GM12874 (cell line): ENCODE data around the gene IRAK4.

Source experiments
- CTCF ChIP-seq: IDR thresholded peaks from 2 replicates; pipeline ENCODE4 v1.5.1; 2011; ENCODE audit warnings: low read depth, mild to moderate bottlenecking, control low read depth, low read length, moderate library complexity; ENCODE audit not compliant: insufficient read depth

Gene IRAK4

GRCh38 chr12:43750814-43751213, 7.9 kb upstream of the IRAK4 start:
- TF ChIP-seq CTCF, result no peak

- no peak for TF ChIP-seq CTCF
Measured at GRCh38 chr12:43754015-43754414, 4.7 kb upstream of the IRAK4 start.

DNA sequence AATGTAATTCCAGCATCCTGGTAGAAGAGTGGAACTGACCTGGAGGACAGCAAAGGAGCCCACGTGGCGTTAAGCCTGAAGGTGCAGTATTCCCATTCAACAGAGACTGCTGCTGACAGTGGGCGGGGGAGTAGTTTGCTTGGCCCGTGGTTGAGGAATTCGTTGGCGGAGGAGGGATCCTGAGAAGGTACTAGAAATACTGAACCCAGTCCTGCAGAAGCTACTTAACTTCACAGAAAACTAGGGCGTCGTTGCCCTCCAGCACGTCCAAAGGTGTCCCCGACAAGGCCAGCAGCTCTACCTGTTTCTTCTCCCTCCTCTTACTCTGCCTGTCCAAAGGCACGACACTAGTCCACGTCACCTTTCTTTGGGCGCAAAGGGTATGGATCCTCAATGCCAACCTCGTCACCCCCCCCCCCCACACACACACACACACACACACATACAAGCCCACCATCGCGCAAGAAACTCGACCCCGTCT, 464 bp upstream of the IRAK4 start:
- no peak for TF ChIP-seq CTCF

DNA sequence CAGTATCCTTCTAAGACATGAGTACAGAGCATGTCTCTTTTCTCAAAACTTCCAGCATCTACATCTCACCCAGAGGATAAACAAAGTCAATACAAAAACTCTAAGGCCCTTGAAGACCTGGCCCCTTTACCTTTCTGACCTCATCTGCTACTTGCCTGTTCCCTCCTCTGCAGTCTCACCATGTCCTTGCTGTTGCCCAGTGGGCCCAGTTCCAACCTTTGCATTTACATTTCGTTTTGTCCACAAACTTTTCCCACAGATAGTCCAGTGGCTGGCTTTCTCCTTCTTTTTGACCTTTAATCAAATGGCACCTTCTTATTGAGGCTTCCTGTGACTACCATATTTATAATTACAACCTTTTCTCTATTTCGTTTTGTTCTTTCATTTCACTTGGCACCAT, 1.6 kb downstream of the IRAK4 start:
- no peak for TF ChIP-seq CTCF

DNA sequence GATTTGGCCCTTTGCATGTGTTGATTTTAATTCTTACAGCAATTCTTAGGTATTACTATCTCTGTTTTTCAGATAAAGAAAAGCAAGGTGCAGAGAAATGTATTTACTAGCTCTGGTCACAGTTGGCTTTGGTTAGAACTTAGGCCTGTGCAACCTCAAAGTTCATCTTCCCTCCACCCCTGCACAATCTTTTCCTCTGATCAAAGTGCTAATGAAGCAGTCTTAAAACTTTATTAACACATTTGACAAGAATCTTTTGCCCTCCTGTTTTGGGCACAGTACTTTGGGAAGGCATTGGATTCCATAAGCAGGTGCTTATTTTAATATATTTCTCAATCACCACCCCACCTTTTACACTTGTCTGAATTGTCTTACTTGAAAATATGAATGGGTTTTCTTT, 2.7 kb downstream of the IRAK4 start:
- no peak for TF ChIP-seq CTCF

DNA sequence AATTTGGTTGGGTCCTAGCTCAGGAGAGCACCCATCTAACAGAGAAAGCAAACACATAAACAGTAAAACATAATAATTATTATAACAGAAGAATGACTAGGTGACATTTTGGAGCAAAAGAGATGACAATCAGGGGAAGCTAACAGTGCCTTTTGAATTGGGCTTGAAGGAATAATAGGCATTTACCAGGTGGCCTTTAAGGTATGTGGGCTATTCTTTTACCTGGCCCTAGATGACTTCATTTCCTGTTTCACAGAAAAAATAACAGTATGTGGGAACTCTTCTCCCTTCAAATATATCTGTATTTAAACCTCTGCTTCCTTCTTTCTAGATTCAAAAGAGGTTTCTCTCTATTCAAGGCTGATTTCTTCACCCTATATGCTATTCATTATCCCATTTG, 3.8 kb downstream of the IRAK4 start:
- no peak for TF ChIP-seq CTCF

GRCh38 chr12:43763769-43764168, 5.0 kb downstream of the IRAK4 start:
- no peak for TF ChIP-seq CTCF

DNA sequence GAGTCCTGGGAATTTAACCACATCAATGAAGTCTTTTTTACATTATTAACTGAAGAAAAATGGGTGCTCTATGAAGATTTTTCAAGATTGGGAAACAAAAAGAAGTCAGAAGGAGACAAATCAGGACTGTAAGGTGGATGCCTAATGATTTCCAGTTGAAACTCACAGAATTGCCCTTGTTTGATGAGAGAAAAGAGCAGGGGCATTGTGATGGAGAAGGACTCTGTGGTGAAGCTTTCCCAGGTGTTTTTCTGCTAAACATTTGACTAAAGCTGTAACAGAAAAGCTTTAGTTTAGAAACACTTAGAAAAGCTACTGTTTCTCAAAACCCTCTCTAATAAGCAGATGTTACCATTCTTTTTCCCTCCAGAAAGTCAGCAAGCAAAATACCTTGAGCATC, 5.8 kb downstream of the IRAK4 start:
- TF ChIP-seq CTCF, result no peak
